K562 (cell line): Measurements from ENCODE around the gene AGPAT4. TPM values are rescaled to one million over a fixed set of nuclear protein-coding genes. Genes with fewer than 3 reads are reported as not detected.

Source experiments
- ATAC-seq: fragments of 200-7000 bp; cut with Tn5 transposase; 3 replicates; pipeline ENCODE4 v1.9.1; 2020; ENCODE audit warnings: moderate library complexity
- BruUV-seq: library from RNA; stranded (reverse); fragments of 400-500 nt; replicated peaks from 2 replicates; lab custom pipeline; 2021; lab: Mats Ljungman, UMichigan
- CTCF ChIA-PET: fragments of 300-600 bp; formaldehyde crosslinking; extraction: SDS; loops from one replicate; lab custom pipeline; 2021; ENCODE audit warnings: low intra/inter-chr PET ratio; lab: Yijun Ruan, JAX
- POLR2A ChIA-PET: fragments of 300-600, 350-650 bp; sonication (Branson Sonifier 250); formaldehyde crosslinking; extraction: SDS; loops from one replicate; lab custom pipeline; 2021; ENCODE audit warnings: antibody characterized with exemption, inconsistent platforms; lab: Yijun Ruan, JAX
- DNase-seq, 4 experiments: peaks; one replicate each; pipeline versions ENCODE4 v3.0.0 to v3.0.0-alpha.2; 2011 to 2018; ENCODE audit warnings: low spot score in 3 of 4, mixed read lengths in 3 of 4; ENCODE audit errors: extremely low read depth in 1 of 4
- FAIRE-seq: peaks from 2 replicates; lab custom pipeline; 2011; peaks lifted over from hg19 to GRCh38; lab: Jason Lieb, UNC
- H2AFZ ChIP-seq: 2 replicates; pipeline ENCODE4 v1.6.0; 2011; ENCODE audit warnings: low read depth, low read length, control low read depth, inconsistent platforms
- H3K27ac ChIP-seq: fragments of 200-600 bp; 3 replicates; pipeline ENCODE4 v1.8.0; 2011; ENCODE audit warnings: low read depth, mild to moderate bottlenecking, control low read depth, inconsistent platforms, low read length, moderate library complexity, mixed read lengths; ENCODE audit errors: extremely low read depth
- H3K27me3 ChIP-seq, 2 experiments: fragments of 300-600 bp in 1 of 2; 2 replicates in 1 of 2; 3 replicates in 1 of 2; pipeline versions ENCODE4 v1.6.0 to v1.8.0; 2011; ENCODE audit warnings: inconsistent platforms in 2 of 2, low read length in 2 of 2, mild to moderate bottlenecking in 1 of 2, mixed read lengths in 1 of 2, moderate library complexity in 1 of 2; ENCODE audit not compliant: control insufficient read depth in 2 of 2, insufficient read depth in 2 of 2
- H3K36me3 ChIP-seq: fragments of 300-600 bp; 3 replicates; pipeline ENCODE4 v1.8.0; 2011; ENCODE audit warnings: mild to moderate bottlenecking, low read length, inconsistent platforms; ENCODE audit not compliant: control insufficient read depth, insufficient read depth
- H3K4me1 ChIP-seq, 2 experiments: fragments of 200-600 bp in 1 of 2; replicated peaks in 1 of 2; 2 replicates in 1 of 2; 3 replicates in 1 of 2; pipeline versions ENCODE4 v1.5.1 to v1.8.0; 2011; ENCODE audit warnings: inconsistent platforms in 2 of 2, low read length in 2 of 2, mild to moderate bottlenecking in 1 of 2, mixed read lengths in 1 of 2, moderate library complexity in 1 of 2; ENCODE audit not compliant: control insufficient read depth in 2 of 2, insufficient read depth in 2 of 2
- H3K4me2 ChIP-seq: 2 replicates; pipeline ENCODE4 v1.6.1; 2011; ENCODE audit warnings: low read length, control low read depth, inconsistent platforms, mixed read lengths; ENCODE audit not compliant: insufficient read depth
- H3K4me3 ChIP-seq: fragments of 200-600 bp; sonication (generic), shearing (Covaris generic); 2 replicates; pipeline ENCODE4 v1.5.1; 2016; ENCODE audit warnings: control low read depth, inconsistent platforms
- H3K79me2 ChIP-seq: fragments of 200-600 bp; 3 replicates; pipeline ENCODE4 v1.8.0; 2011; ENCODE audit warnings: low read length, inconsistent platforms; ENCODE audit not compliant: control insufficient read depth, insufficient read depth
- H3K9ac ChIP-seq, 2 experiments: 2 replicates each; pipeline versions ENCODE4 v1.6.0 to v1.6.1; 2011; ENCODE audit warnings: low read depth in 2 of 2, low read length in 2 of 2, control low read depth in 1 of 2, inconsistent platforms in 1 of 2, mild to moderate bottlenecking in 1 of 2, mixed read lengths in 1 of 2; ENCODE audit not compliant: insufficient read depth in 1 of 2
- H3K9me1 ChIP-seq: one replicate; pipeline ENCODE4 v1.6.0; 2011; ENCODE audit warnings: inconsistent platforms, mild to moderate bottlenecking, low read length, moderate library complexity; ENCODE audit not compliant: control insufficient read depth, insufficient read depth
- H3K9me3 ChIP-seq: replicated peaks from 2 replicates; pipeline ENCODE4 v1.5.1; 2011; ENCODE audit warnings: low read depth, low read length, inconsistent platforms; ENCODE audit not compliant: control insufficient read depth, insufficient read depth
- H4K20me1 ChIP-seq: replicated peaks from 2 replicates; pipeline ENCODE4 v1.6.1; 2011; ENCODE audit warnings: low read length, inconsistent platforms, mixed read lengths; ENCODE audit not compliant: control insufficient read depth, insufficient read depth
- ESRRA ChIP-seq: fragments of 450-650 bp; IDR thresholded peaks from 2 replicates; pipeline ENCODE4 v1.6.1; 2014; ENCODE audit warnings: low read depth, mild to moderate bottlenecking, moderate library complexity, borderline replicate concordance
- HDAC2 ChIP-seq: fragments of 450-650 bp; IDR thresholded peaks from 2 replicates; pipeline ENCODE4 v1.6.1; 2016; ENCODE audit warnings: mild to moderate bottlenecking
- KAT7 ChIP-seq: sonication (generic); formaldehyde crosslinking; IDR thresholded peaks from 2 replicates; pipeline ENCODE4 v1.8.0; 2022; ENCODE audit warnings: missing genetic modification reagents, mild to moderate bottlenecking, borderline replicate concordance
- PHF8 ChIP-seq: fragments of 200-600 bp; sonication (generic); IDR thresholded peaks from 2 replicates; pipeline ENCODE4 v1.6.1; 2012; ENCODE audit warnings: mixed run types, mild to moderate bottlenecking, inconsistent platforms, low read length, moderate library complexity, borderline replicate concordance
- WGBS: fragments of 100-300 bp; shearing (Covaris generic); methylation state at CpG from one replicate; pipeline ENCODE4 v1.1.6; 2016; ENCODE audit warnings: low coverage, mixed read lengths; ENCODE audit not compliant: insufficient coverage; ENCODE audit errors: missing lambda C conversion rate; 5-methylcytosine and 5-hydroxymethylcytosine counted together
- in situ Hi-C: fragments of 300-500 bp; cut with MboI; formaldehyde crosslinking; loops from 4 replicates; pipeline ENCODE4 v1.15.0; 2018; ENCODE audit warnings: inconsistent platforms, mixed read lengths
- intact Hi-C: fragments of 100-400 bp; cut with micrococcal nuclease; formaldehyde crosslinking; loops from 2 replicates; pipeline ENCODE4 v1.14.2; 2022
- polyA plus RNA-seq, 8 experiments: library from polyadenylated mRNA; depleted of rRNA in 4 of 8; stranded (reverse) in 5 of 8; unstranded in 3 of 8; fragments of >200 nt; fragmentation: Nextera tagmentation in 2 of 8; fragmentation: Illumina TruSeq in 1 of 8; extraction: Ambion mirVana in 2 of 8; extraction: Trizol in 1 of 8; gene quantifications; 2 replicates each; pipeline versions ENCODE4 v1.2.1 to v1.2.3, GENCODE V29; 2011 to 2014; ENCODE audit warnings: inconsistent platforms in 1 of 8, missing spikeins in 1 of 8
- total RNA-seq, 7 experiments: library from RNA; depleted of rRNA in 6 of 7; stranded (reverse); fragments of >200 nt in 6 of 7; fragmentation: Illumina TruSeq in 2 of 7; extraction: Trizol in 2 of 7; gene quantifications; 2 replicates each; pipeline versions ENCODE4 v1.2.1 to v1.2.3, GENCODE V29; 2011 to 2021; ENCODE audit warnings: low replicate concordance in 1 of 7
- TF ChIP-seq, protein P1 (sequence below), 2 experiments: fragments of 450-650 bp in 1 of 2; sonication (generic) in 1 of 2; formaldehyde crosslinking in 1 of 2; IDR thresholded peaks; 2 replicates each; pipeline versions ENCODE4 v1.7.1 to v1.9.0; 2016 to 2022; ENCODE audit warnings: inconsistent platforms in 1 of 2, mild to moderate bottlenecking in 1 of 2, missing genetic modification reagents in 1 of 2
- TF ChIP-seq, protein P2 (sequence below): fragments of 450-650 bp; IDR thresholded peaks from 2 replicates; pipeline ENCODE4 v1.6.1; 2014; ENCODE audit warnings: low read depth, mild to moderate bottlenecking, moderate library complexity, borderline replicate concordance
- TF ChIP-seq, protein P3 (sequence below): IDR thresholded peaks from 2 replicates; pipeline ENCODE4 v1.6.1; 2011; ENCODE audit not compliant: insufficient read length; ENCODE audit errors: extremely low read depth

AGPAT4 gene
- total and polyA plus RNA-seq, 9 of the 15 experiments (the other 6 are each of a cell fraction or from before 2014, with no cell fraction given), result 2.2 to 15.0 (median 5.7) TPM

DNA sequence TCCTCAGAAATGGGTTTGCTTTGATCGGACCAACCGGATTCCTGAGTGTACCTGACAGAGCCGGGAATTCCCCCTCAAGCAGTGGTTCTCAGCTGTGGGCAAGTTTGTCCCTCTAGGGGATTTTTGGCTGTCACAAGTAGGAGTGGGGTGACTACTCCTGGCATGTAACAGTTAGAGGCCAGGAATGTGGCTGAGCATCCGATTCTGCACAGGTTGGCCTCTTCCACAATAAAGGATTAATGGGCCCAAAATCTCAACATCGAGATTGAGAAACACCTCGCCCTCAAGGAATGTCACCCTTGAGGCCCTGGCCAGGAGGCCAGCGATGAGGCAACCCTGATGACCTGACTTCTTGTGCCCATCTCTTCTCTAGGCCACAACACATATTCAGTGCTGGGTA is 7.9 kb downstream of the AGPAT4 start:
- intact Hi-C loops (loop anchor here (5.0 kb wide), 1 partner anchor 114 kb away; no protein-coding TSS in a partner anchor), in situ Hi-C loops (no loop called here)
- H3K27ac ChIP-seq, result no peak overlapping the region
- no peak overlapping the region for H2AFZ ChIP-seq
- H3K9me1 ChIP-seq, result no peaks in the 10 kb centered on the region
- no peaks in the 10 kb centered on the region for H3K27me3 ChIP-seq
- DNase-seq, result no peak
- no peak for FAIRE-seq
- ChIA-PET CTCF (no interaction called here), POLR2A (interaction anchor here (0.6 to 3.0 kb wide), 2 partner anchors 11 to 102 kb away, joined by 3 to 14 read pairs; no protein-coding TSS in a partner anchor)
- no peaks in the 10 kb centered on the region for H3K9me3 ChIP-seq
- H3K36me3 ChIP-seq, result no peaks in the 10 kb centered on the region; the same call in 2 of the 3 replicates
- H3K9ac ChIP-seq, result no peak overlapping the region
- no peak overlapping the region for H3K4me3 ChIP-seq
- peaks cover 37 to 41% of the 10 kb centered on the region in 2 experiments for H3K4me1 ChIP-seq
- H3K4me2 ChIP-seq, result no peak overlapping the region
- no peaks in the 10 kb centered on the region for H4K20me1 ChIP-seq
- TF ChIP-seq, protein P1, sequence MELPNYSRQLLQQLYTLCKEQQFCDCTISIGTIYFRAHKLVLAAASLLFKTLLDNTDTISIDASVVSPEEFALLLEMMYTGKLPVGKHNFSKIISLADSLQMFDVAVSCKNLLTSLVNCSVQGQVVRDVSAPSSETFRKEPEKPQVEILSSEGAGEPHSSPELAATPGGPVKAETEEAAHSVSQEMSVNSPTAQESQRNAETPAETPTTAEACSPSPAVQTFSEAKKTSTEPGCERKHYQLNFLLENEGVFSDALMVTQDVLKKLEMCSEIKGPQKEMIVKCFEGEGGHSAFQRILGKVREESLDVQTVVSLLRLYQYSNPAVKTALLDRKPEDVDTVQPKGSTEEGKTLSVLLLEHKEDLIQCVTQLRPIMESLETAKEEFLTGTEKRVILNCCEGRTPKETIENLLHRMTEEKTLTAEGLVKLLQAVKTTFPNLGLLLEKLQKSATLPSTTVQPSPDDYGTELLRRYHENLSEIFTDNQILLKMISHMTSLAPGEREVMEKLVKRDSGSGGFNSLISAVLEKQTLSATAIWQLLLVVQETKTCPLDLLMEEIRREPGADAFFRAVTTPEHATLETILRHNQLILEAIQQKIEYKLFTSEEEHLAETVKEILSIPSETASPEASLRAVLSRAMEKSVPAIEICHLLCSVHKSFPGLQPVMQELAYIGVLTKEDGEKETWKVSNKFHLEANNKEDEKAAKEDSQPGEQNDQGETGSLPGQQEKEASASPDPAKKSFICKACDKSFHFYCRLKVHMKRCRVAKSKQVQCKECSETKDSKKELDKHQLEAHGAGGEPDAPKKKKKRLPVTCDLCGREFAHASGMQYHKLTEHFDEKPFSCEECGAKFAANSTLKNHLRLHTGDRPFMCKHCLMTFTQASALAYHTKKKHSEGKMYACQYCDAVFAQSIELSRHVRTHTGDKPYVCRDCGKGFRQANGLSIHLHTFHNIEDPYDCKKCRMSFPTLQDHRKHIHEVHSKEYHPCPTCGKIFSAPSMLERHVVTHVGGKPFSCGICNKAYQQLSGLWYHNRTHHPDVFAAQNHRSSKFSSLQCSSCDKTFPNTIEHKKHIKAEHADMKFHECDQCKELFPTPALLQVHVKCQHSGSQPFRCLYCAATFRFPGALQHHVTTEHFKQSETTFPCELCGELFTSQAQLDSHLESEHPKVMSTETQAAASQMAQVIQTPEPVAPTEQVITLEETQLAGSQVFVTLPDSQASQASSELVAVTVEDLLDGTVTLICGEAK (IDR thresholded peaks at IDR 0.05), result no peak
- TF ChIP-seq, protein P1 (CRISPR knock-in tag; IDR thresholded peaks at IDR 0.05), result no peak
- TF ChIP-seq, protein P2, sequence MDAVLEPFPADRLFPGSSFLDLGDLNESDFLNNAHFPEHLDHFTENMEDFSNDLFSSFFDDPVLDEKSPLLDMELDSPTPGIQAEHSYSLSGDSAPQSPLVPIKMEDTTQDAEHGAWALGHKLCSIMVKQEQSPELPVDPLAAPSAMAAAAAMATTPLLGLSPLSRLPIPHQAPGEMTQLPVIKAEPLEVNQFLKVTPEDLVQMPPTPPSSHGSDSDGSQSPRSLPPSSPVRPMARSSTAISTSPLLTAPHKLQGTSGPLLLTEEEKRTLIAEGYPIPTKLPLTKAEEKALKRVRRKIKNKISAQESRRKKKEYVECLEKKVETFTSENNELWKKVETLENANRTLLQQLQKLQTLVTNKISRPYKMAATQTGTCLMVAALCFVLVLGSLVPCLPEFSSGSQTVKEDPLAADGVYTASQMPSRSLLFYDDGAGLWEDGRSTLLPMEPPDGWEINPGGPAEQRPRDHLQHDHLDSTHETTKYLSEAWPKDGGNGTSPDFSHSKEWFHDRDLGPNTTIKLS, result no peak
- TF ChIP-seq KAT7 (no peak), ESRRA (no peak), PHF8 (no peak), HDAC2 (no peak)
- TF ChIP-seq, protein P3, sequence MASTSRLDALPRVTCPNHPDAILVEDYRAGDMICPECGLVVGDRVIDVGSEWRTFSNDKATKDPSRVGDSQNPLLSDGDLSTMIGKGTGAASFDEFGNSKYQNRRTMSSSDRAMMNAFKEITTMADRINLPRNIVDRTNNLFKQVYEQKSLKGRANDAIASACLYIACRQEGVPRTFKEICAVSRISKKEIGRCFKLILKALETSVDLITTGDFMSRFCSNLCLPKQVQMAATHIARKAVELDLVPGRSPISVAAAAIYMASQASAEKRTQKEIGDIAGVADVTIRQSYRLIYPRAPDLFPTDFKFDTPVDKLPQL, result no peak
- ATAC-seq, result no peak
- WGBS, result 85% methylated on average over 7 of the region's 7 CpGs
- peaks cover 3% of the 10 kb centered on the region; the same call in 1 of the 3 replicates for H3K79me2 ChIP-seq
- BruUV-seq, result no TSS peak
